Measurements from ENCODE around the gene COL1A1. TPM values are rescaled to one million over a fixed set of nuclear protein-coding genes. Genes with fewer than 3 reads are reported as not detected.

Gene COL1A1
- total RNA-seq, 1 experiment from 2014 or later, result 5.5 TPM

DNA sequence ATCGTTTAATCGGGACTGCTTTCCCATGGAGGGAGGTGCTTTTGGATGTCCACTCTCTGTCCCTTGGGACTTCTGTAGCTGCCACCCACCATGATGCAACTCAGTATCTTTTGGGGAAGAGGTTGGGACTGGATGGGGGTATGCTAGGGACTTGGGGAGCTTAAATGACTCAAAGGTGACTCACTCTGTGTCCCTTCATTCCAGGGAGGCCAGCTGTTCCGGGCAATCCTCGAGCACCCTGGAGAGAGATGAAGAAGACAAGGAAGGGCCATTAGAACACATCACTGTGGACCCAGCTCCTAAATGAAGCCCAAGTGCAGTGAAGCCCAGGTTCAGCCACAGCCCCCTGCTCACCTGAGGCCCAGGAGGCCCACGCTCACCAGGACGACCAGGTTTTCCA is 4.6 kb downstream of the COL1A1 start:
- no peak for DNase-seq
- no TSS peak for BruUV-seq (replicated peaks)
- H3K36me3 Mint-ChIP-seq (ENCODE audit: insufficient read depth, unreplicated experiment), result peaks cover 26% of the 10 kb centered on the region
- peaks cover 86% of the 10 kb centered on the region for H3K27me3 Mint-ChIP-seq (ENCODE audit: unreplicated experiment)
- H3K27ac Mint-ChIP-seq (ENCODE audit: unreplicated experiment), result no peak overlapping the region
- no peak overlapping the region for H3K4me3 Mint-ChIP-seq (ENCODE audit: low read depth, unreplicated experiment)
- H3K4me1 Mint-ChIP-seq (ENCODE audit: low read depth, unreplicated experiment), result peaks cover 21% of the 10 kb centered on the region
- no peaks in the 10 kb centered on the region for H3K9me3 Mint-ChIP-seq (ENCODE audit: low read depth, unreplicated experiment)
- intact Hi-C loops (cut with micrococcal nuclease; ENCODE audit: unreplicated experiment), result no loop called here
- TF ChIP-seq CTCF (IDR thresholded peaks at IDR 0.05; ENCODE audit: unreplicated experiment), result no peak
- CTCF ChIA-PET, result interaction anchor here (0.6 to 3.5 kb wide), 4 partner anchors 19 to 102 kb away, joined by 3 to 46 read pairs (median 7); no protein-coding TSS in a partner anchor

- no peak overlapping the region for H3K27ac Mint-ChIP-seq (ENCODE audit: unreplicated experiment)
- peaks cover 86% of the 10 kb centered on the region for H3K27me3 Mint-ChIP-seq (ENCODE audit: unreplicated experiment)
- peaks cover 16% of the 10 kb centered on the region for H3K4me1 Mint-ChIP-seq (ENCODE audit: low read depth, unreplicated experiment)
- no peak for TF ChIP-seq CTCF (IDR thresholded peaks at IDR 0.05; ENCODE audit: unreplicated experiment)
- peaks cover 19% of the 10 kb centered on the region for H3K36me3 Mint-ChIP-seq (ENCODE audit: insufficient read depth, unreplicated experiment)
- CTCF ChIA-PET, result interaction anchor here (1.4 to 3.5 kb wide), 3 partner anchors 18 to 79 kb away, joined by 3 to 46 read pairs (median 8); no protein-coding TSS in a partner anchor
- no peak for DNase-seq
- H3K4me3 Mint-ChIP-seq (ENCODE audit: low read depth, unreplicated experiment), result no peak overlapping the region
- BruUV-seq (replicated peaks), result no TSS peak
- intact Hi-C loops (cut with micrococcal nuclease; ENCODE audit: unreplicated experiment), result no loop called here
- no peaks in the 10 kb centered on the region for H3K9me3 Mint-ChIP-seq (ENCODE audit: low read depth, unreplicated experiment)
Measured at GRCh38 chr17:50196036-50196435, 5.4 kb downstream of the COL1A1 start.

GRCh38 chr17:50194934-50195865 is 6.2 kb downstream of the COL1A1 start:
- peaks cover 10% of the 10 kb centered on the region for H3K4me1 Mint-ChIP-seq (ENCODE audit: low read depth, unreplicated experiment)
- DNase-seq, result no peak
- intact Hi-C loops (cut with micrococcal nuclease; ENCODE audit: unreplicated experiment), result no loop called here
- peaks cover 86% of the 10 kb centered on the region for H3K27me3 Mint-ChIP-seq (ENCODE audit: unreplicated experiment)
- H3K4me3 Mint-ChIP-seq (ENCODE audit: low read depth, unreplicated experiment), result no peak overlapping the region
- CTCF ChIA-PET, result interaction anchor here (1.5 to 3.5 kb wide), 2 partner anchors 25 to 78 kb away, joined by 3 to 46 read pairs; no protein-coding TSS in a partner anchor
- no TSS peak for BruUV-seq (replicated peaks)
- peaks cover 12% of the 10 kb centered on the region for H3K36me3 Mint-ChIP-seq (ENCODE audit: insufficient read depth, unreplicated experiment)
- no peaks in the 10 kb centered on the region for H3K9me3 Mint-ChIP-seq (ENCODE audit: low read depth, unreplicated experiment)
- no peak overlapping the region for H3K27ac Mint-ChIP-seq (ENCODE audit: unreplicated experiment)
- TF ChIP-seq CTCF (IDR thresholded peaks at IDR 0.05; ENCODE audit: unreplicated experiment), result no peak

GRCh38 chr17:50194140-50194933 is 7.1 kb downstream of the COL1A1 start:
- DNase-seq, result no peak
- CTCF ChIA-PET, result no interaction called here
- peaks cover 10% of the 10 kb centered on the region for H3K4me1 Mint-ChIP-seq (ENCODE audit: low read depth, unreplicated experiment)
- H3K27me3 Mint-ChIP-seq (ENCODE audit: unreplicated experiment), result peaks cover 95% of the 10 kb centered on the region
- BruUV-seq (replicated peaks), result no TSS peak
- H3K27ac Mint-ChIP-seq (ENCODE audit: unreplicated experiment), result no peak overlapping the region
- intact Hi-C loops (cut with micrococcal nuclease; ENCODE audit: unreplicated experiment), result no loop called here
- H3K9me3 Mint-ChIP-seq (ENCODE audit: low read depth, unreplicated experiment), result no peaks in the 10 kb centered on the region
- no peak overlapping the region for H3K4me3 Mint-ChIP-seq (ENCODE audit: low read depth, unreplicated experiment)
- TF ChIP-seq CTCF (IDR thresholded peaks at IDR 0.05; ENCODE audit: unreplicated experiment), result no peak
- H3K36me3 Mint-ChIP-seq (ENCODE audit: insufficient read depth, unreplicated experiment), result peaks cover 7% of the 10 kb centered on the region
